GM18868 (cell line): ENCODE results near the gene CTPS2.
"Not testable (repeated sequence)": the region's sequence is repeated elsewhere in the genome, so short reads cannot be mapped to it uniquely, and the experiment has no call there.

Experiments
- ATAC-seq: cut with Tn5 transposase; IDR thresholded peaks from one replicate; pipeline ENCODE4 v1.9.1; 2021; ENCODE audit warnings: mild to moderate bottlenecking, moderate library complexity; ENCODE audit not compliant: unreplicated experiment

Gene CTPS2

DNA sequence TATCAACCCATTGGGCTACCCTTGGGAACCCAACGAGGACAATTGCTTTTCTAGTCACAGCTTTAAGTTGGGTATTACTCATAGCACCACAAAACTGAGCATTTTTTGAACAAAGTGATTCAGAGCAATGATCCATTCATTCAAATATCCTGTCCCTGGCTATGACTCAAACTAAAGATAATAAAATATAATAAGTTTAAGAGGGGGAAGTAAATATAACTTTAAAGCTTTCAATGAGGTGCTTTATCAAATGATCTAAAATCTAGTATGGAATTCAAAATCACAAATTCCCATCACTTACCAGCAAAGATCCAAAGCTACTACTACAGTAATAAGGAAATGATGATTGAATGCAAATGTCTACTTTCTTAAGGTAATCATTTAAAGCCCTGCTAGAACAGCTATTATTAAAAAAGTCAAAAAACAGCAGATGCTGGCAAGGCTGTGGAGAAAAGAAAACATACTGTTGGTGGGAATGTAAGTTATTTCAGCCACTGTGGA lies 102.3 kb downstream of the CTPS2 start:
- no peak for ATAC-seq

- no peak for ATAC-seq
Observed at GRCh38 chrX:16606142-16606720, 106.2 kb downstream of the CTPS2 start.

DNA sequence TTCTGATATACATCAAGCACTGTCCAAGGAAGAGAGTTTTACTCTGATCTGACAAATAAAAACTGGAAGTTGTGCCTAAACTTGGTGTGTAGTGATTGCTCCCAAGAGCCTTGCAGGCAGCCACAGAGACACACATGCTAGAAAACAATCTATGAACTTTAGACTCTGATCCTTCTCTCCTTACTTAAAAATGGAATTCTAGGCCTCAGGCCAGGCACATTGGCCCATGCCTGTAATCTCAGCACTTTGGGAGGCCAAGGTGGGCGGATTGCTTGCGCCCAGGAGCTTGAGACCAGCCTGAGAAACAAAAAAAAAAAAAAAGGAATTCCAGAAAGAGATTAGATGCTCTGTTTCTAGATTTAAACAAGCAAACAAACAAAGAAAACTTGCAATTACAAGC lies 108.1 kb downstream of the CTPS2 start:
- no peak for ATAC-seq

DNA sequence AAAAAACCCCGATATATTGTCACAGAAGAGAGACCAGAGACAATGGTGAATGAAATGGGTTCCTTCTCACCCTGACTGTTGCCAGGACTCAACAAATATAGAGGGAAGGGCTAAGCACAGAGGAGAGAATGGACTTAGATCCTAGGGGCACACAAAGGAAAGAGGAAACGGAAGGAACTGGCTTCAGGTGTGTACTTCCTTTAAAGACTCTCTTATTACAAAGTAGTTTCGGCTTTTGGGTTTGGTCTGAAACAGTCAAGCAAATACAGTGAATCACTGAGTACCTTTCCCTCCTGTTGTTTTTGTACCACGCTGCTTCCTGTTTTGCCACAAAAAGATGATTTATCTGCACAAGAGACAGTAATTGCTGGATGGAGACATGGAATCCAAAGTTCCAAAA lies 108.6 kb downstream of the CTPS2 start:
- ATAC-seq, result no peak

DNA sequence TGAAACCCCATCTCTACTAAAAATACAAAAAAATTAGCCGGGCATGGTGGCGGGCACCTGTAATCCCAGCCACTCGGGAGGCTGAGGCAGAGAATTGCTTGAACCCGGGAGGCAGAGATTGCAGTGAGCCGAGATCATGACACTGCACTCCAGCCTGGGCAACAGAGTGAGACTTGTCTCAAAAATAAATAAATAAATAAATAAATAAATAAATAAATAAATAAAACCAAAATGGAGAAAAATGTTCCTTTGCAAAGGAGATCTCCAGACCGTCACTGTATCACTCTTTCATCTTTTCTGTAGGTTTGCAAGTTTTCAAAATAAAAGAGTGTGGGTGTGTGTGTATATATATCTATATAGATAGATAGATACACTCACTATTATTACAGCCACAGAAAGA lies 109.2 kb downstream of the CTPS2 start:
- ATAC-seq, result not testable (repeated sequence)

- no peak for ATAC-seq
Observed at GRCh38 chrX:16601885-16602284, 110.6 kb downstream of the CTPS2 start.

GRCh38 chrX:16594490-16594889 lies 118.0 kb downstream of the CTPS2 start:
- no peak for ATAC-seq

DNA sequence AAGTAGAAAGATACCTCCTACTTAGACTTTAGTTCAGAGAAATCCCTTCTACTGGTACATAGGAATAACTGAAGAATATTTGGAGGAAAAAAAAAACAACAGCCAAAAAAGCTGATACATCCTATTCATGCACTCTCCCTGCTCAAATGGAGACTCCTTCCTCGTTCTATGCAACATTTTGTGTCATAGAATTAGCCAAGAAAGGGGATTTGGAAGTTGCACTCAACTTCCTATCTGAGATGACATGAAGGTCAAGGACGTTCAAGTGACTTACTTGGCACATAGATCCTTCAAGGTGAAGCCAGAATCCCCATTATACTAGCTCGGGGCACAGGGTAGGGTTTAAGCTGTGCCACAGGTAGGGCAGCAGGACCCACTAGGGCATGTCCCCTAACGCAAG lies 118.7 kb downstream of the CTPS2 start:
- ATAC-seq, result no peak

DNA sequence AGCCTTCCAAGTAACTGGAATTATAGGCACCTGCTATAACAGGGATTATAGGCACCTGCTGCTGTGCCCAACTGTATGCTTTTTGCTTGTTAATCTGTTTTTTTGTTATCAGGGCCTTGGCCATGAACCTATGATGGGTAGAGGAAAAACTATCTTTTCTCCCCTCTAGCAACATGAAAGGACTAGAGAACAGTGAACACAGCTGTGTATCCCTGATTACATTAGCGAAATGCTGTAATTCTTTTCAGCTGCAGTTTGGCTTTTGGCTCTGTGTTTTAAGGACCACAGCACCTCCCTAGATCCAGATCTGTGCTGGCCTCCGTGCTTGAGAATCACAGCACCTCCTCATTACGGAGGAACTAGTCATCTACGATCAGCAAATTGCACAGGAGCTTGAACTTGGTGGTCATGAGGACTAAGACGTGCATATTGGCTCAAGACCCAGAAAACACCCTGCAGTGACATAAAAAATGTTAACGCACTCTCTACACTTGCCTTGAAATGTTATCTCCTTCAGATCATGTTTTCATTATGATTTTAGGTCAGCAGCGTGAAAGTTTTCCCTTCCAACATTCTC lies 120.2 kb downstream of the CTPS2 start:
- no peak for ATAC-seq

GRCh38 chrX:16589826-16590225 lies 122.6 kb downstream of the CTPS2 start:
- ATAC-seq, result no peak

GRCh38 chrX:16589211-16589610 lies 123.3 kb downstream of the CTPS2 start:
- ATAC-seq, result no peak

DNA sequence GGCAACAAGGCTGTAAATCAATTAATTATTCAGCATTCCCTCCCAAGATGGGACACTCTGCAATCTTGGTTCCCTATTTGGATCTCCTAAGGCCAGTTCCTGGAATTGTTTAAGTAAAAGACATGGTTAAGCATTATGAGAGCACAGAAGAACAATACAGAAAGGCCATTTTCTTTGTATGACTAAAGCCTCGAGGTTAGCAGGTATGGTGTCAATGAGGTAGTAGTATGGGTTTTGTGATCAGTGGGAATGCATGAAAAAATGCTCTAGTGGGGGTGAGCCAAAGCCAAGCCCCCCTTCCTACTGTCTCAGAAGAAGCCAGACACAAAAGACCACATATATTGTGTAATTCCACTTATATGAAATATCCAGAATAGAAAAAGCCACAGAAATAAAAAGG lies 124.2 kb downstream of the CTPS2 start:
- ATAC-seq, result no peak

DNA sequence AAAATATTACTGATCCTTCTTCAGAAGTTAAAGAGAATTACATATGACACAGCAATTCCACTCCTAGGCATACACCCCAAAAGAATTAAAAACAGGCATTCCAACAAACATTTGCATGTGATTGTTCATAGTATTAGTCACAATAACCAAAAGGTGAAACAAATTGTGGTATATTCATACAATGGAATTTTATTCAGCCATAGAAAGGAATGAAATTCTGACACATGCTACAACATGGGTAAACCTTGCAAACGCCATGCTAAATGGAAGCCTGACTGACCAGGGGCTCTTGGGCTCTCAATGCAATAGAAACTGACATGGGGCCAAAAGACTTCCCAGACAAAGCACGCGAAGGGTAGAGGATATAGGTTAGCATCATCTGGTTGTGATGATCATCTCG lies 124.6 kb downstream of the CTPS2 start:
- no peak for ATAC-seq

DNA sequence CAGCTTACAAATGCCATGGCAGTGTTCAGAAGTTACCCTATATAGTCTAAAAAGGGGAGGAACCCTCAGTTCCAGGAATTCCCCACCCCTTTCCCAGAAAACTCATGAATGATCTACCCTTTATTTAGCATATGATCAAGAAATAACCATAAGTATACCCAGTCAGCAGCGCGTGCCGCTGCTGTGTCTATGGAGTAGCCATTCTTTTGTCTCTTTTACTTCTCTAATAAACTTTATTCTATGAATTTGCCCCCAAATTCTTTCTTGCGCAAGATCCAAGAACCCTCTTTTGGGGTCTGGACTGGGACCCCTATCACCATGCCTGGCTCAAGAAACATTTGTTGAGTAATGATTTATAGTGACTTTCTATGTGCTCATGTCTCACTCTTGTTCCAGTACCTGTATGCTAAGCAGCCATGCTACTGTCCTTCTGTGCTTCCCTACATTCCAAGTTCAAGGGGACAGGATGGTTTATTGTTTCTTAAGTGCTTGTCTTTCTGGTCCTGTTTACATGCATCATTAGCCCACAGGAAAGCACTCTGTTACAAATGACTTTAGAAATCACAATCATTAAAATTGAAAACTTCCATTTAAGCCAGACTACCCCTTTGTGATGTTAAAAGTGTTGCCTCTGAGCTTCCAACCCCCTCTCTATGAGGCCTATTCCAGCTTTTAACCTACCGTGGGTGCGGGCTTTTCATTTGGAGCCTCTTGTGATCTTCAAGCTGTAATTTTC lies 125.9 kb downstream of the CTPS2 start:
- ATAC-seq, result no peak

- ATAC-seq, result no peak
Observed at GRCh38 chrX:16585486-16586376, 126.7 kb downstream of the CTPS2 start.

GRCh38 chrX:16580004-16580797 lies 132.3 kb downstream of the CTPS2 start:
- ATAC-seq, result not testable (repeated sequence)

- ATAC-seq, result no peak
Observed at GRCh38 chrX:16579517-16579916, 133.0 kb downstream of the CTPS2 start.

- no peak for ATAC-seq
Observed at GRCh38 chrX:16578218-16578617, 134.3 kb downstream of the CTPS2 start.

- no peak for ATAC-seq
Observed at GRCh38 chrX:16577483-16578029, 134.9 kb downstream of the CTPS2 start.

DNA sequence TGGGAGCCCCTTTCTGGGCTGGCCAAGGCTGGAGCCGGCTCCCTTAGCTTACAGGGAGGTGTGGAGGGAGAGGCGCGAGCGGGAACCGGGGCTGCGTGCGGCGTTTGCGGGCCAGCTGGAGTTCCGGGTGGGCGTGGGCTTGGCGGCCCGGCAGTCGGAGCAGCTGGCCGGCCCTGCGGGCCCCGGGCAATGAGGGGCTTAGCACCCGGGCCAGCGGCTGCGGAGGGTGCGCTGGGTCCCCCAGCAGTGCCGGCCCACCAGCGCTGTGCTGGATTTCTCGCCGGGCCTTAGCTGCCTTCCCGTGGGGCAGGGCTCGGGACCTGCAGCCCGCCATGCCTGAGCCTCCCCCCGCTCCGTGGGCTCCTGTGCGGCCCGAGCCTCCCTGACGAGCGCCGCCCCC lies 137.1 kb downstream of the CTPS2 start:
- not testable (repeated sequence) for ATAC-seq
